IPS-18c (cell line): Measurements from ENCODE around the gene CLDN5.

Experiments
- H3K4me3 ChIP-seq: 2 replicates; pipeline ENCODE4 v1.7.0; 2013; ENCODE audit warnings: low read depth, mild to moderate bottlenecking, low read length, moderate library complexity; ENCODE audit not compliant: insufficient read depth
- H3K9me3 ChIP-seq: one replicate; pipeline ENCODE4 v1.6.1; 2013; ENCODE audit warnings: mild to moderate bottlenecking, low read length, moderate library complexity; ENCODE audit not compliant: control insufficient read depth, insufficient read depth

CLDN5 gene

GRCh38 chr22:19515654-19516377 lies 8.4 kb downstream of the CLDN5 start:
- Histone ChIP-seq H3K9me3 (no peaks in the 10 kb centered on the region), H3K4me3 (no peak overlapping the region)

- H3K9me3 ChIP-seq, result no peaks in the 10 kb centered on the region
- H3K4me3 ChIP-seq, result no peak overlapping the region
Measured at GRCh38 chr22:19514831-19515565, 9.2 kb downstream of the CLDN5 start.

- Histone ChIP-seq H3K4me3 (no peak overlapping the region), H3K9me3 (no peaks in the 10 kb centered on the region)
Measured at GRCh38 chr22:19513823-19514222, 10.4 kb downstream of the CLDN5 start.

- H3K4me3 ChIP-seq, result no peak overlapping the region
- H3K9me3 ChIP-seq, result no peaks in the 10 kb centered on the region
Measured at GRCh38 chr22:19510919-19511341, 13.3 kb downstream of the CLDN5 start.

- Histone ChIP-seq H3K4me3 (no peak overlapping the region), H3K9me3 (no peaks in the 10 kb centered on the region)
Measured at GRCh38 chr22:19509923-19510322, 14.3 kb downstream of the CLDN5 start.

GRCh38 chr22:19509191-19509590 lies 15.0 kb downstream of the CLDN5 start:
- Histone ChIP-seq H3K9me3 (no peaks in the 10 kb centered on the region), H3K4me3 (no peak overlapping the region)

- no peak overlapping the region for H3K4me3 ChIP-seq
- H3K9me3 ChIP-seq, result no peaks in the 10 kb centered on the region
Measured at GRCh38 chr22:19508024-19508776, 16.0 kb downstream of the CLDN5 start.

- H3K4me3 ChIP-seq, result no peak overlapping the region
- no peaks in the 10 kb centered on the region for H3K9me3 ChIP-seq
Measured at GRCh38 chr22:19507534-19507861, 16.7 kb downstream of the CLDN5 start.

- no peak overlapping the region for H3K4me3 ChIP-seq
- no peaks in the 10 kb centered on the region for H3K9me3 ChIP-seq
Measured at GRCh38 chr22:19506212-19506611, 18.0 kb downstream of the CLDN5 start.

GRCh38 chr22:19505735-19506126 lies 18.5 kb downstream of the CLDN5 start:
- Histone ChIP-seq H3K4me3 (no peak overlapping the region), H3K9me3 (no peaks in the 10 kb centered on the region)

GRCh38 chr22:19504900-19505734 lies 19.1 kb downstream of the CLDN5 start:
- H3K4me3 ChIP-seq, result no peak overlapping the region

GRCh38 chr22:19503869-19504268 lies 20.3 kb downstream of the CLDN5 start:
- Histone ChIP-seq H3K4me3 (no peak overlapping the region), H3K9me3 (no peaks in the 10 kb centered on the region)

More at GRCh38 chr22:19504900-19505734, 19.1 kb downstream of the CLDN5 start:
- H3K9me3 ChIP-seq, result no peaks in the 10 kb centered on the region

GRCh38 chr22:19503367-19503766 lies 20.8 kb downstream of the CLDN5 start:
- H3K9me3 ChIP-seq, result no peaks in the 10 kb centered on the region
- H3K4me3 ChIP-seq, result no peak overlapping the region

- Histone ChIP-seq H3K9me3 (no peaks in the 10 kb centered on the region), H3K4me3 (no peak overlapping the region)
Measured at GRCh38 chr22:19501897-19502447, 22.2 kb downstream of the CLDN5 start.

GRCh38 chr22:19499880-19500242 lies 24.3 kb downstream of the CLDN5 start:
- Histone ChIP-seq H3K9me3 (no peaks in the 10 kb centered on the region), H3K4me3 (no peak overlapping the region)

GRCh38 chr22:19499236-19499879 lies 24.9 kb downstream of the CLDN5 start:
- no peaks in the 10 kb centered on the region for H3K9me3 ChIP-seq

GRCh38 chr22:19498866-19499190 lies 25.4 kb downstream of the CLDN5 start:
- Histone ChIP-seq H3K4me3 (no peak overlapping the region), H3K9me3 (no peaks in the 10 kb centered on the region)

More at GRCh38 chr22:19499236-19499879, 24.9 kb downstream of the CLDN5 start:
- no peak overlapping the region for H3K4me3 ChIP-seq
